ENCODE results near the gene FPGS.

The FPGS gene

GRCh38 chr9:127796852-127797370 lies 5.8 kb upstream of the FPGS start:
- no peak for DNase-seq (ENCODE audit: low read depth)
- no peak overlapping the region for H3K4me3 ChIP-seq (ENCODE audit: low read depth, low read length)
- TF ChIP-seq, protein P1, sequence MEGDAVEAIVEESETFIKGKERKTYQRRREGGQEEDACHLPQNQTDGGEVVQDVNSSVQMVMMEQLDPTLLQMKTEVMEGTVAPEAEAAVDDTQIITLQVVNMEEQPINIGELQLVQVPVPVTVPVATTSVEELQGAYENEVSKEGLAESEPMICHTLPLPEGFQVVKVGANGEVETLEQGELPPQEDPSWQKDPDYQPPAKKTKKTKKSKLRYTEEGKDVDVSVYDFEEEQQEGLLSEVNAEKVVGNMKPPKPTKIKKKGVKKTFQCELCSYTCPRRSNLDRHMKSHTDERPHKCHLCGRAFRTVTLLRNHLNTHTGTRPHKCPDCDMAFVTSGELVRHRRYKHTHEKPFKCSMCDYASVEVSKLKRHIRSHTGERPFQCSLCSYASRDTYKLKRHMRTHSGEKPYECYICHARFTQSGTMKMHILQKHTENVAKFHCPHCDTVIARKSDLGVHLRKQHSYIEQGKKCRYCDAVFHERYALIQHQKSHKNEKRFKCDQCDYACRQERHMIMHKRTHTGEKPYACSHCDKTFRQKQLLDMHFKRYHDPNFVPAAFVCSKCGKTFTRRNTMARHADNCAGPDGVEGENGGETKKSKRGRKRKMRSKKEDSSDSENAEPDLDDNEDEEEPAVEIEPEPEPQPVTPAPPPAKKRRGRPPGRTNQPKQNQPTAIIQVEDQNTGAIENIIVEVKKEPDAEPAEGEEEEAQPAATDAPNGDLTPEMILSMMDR (IDR thresholded peaks at IDR 0.05; ENCODE audit: control insufficient read depth, extremely low read depth, insufficient read depth): no peak

GRCh38 chr9:127801955-127802575 lies 617 bp upstream of the FPGS start:
- TF ChIP-seq, protein P1 (IDR thresholded peaks at IDR 0.05; ENCODE audit: control insufficient read depth, extremely low read depth, insufficient read depth): no peak
- H3K4me3 ChIP-seq (ENCODE audit: low read depth, low read length): peak overlapping the region; percentile 40
- no peak for DNase-seq (ENCODE audit: low read depth)

DNA sequence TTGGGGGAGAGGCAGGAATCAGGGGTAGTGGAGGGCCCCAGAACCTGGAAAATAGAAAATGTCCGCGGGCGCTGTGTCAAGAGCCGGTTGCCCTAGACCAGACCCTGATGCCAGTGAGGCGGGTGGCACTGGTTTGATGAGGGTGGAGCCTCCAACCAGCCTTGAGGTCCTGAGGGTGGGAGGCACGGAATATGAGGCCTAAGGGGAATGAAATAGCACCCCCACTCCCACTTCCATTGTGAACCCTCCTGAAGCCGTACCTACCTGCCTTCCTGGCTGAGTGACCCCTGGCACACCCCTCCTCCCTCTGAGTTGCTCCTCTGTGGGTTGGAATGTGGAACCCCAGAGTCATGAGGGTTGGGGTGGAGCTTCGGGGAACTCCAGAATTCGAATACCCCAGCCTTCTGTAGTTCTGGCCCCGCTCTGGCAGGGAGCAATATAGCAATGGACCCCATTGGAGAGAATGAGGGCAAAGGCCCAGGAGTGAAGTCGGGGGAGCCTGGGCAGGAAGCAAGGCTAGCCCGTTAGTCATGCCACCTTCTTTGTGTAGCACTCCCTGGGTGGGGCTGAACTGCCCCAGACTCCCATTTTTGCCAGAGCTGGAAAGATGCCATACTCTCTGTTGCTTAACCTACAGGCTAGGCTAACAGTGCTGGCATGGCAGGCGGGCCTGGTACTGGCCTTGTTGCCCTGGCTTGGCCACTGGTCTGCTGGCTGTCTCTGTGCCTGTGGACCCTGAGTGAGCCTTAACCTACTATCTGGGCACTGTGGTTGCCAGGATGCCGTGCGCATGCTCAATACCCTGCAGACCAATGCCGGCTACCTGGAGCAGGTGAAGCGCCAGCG lies 1.0 kb downstream of the FPGS start:
- TF ChIP-seq, protein P1 (IDR thresholded peaks at IDR 0.05; ENCODE audit: control insufficient read depth, extremely low read depth, insufficient read depth): no peak
- DNase-seq (ENCODE audit: low read depth): no peak
- H3K4me3 ChIP-seq (ENCODE audit: low read depth, low read length): peak overlapping the region; percentile 73

GRCh38 chr9:127805620-127806019 lies 2.9 kb downstream of the FPGS start:
- H3K4me3 ChIP-seq (ENCODE audit: low read depth, low read length): no peak overlapping the region
- no peak for DNase-seq (ENCODE audit: low read depth)

GRCh38 chr9:127806871-127807270 lies 4.2 kb downstream of the FPGS start:
- no peak for DNase-seq (ENCODE audit: low read depth)
- TF ChIP-seq, protein P1 (IDR thresholded peaks at IDR 0.05; ENCODE audit: control insufficient read depth, extremely low read depth, insufficient read depth): no peak
- no peak overlapping the region for H3K4me3 ChIP-seq (ENCODE audit: low read depth, low read length)

More at GRCh38 chr9:127805620-127806019, 2.9 kb downstream of the FPGS start:
- TF ChIP-seq, protein P1 (IDR thresholded peaks at IDR 0.05; ENCODE audit: control insufficient read depth, extremely low read depth, insufficient read depth): peak; percentile 24; the same call in 1 of the 2 replicates

- no peak for DNase-seq (ENCODE audit: low read depth)
- TF ChIP-seq, protein P1 (IDR thresholded peaks at IDR 0.05; ENCODE audit: control insufficient read depth, extremely low read depth, insufficient read depth): no peak
- no peak overlapping the region for H3K4me3 ChIP-seq (ENCODE audit: low read depth, low read length)
Measured at GRCh38 chr9:127808347-127809001, 5.8 kb downstream of the FPGS start.
